K562 (cell line): ENCODE data around the gene NAT10. TPM values are rescaled to one million over a fixed set of nuclear protein-coding genes. Genes with fewer than 3 reads are reported as not detected.

ENCODE experiments used
- BCOR ChIP-seq: fragments of 450-650 bp; IDR thresholded peaks from 2 replicates; pipeline ENCODE4 v1.6.1; 2016
- ELK1 ChIP-seq: sonication (generic); formaldehyde crosslinking; IDR thresholded peaks from 2 replicates; pipeline ENCODE4 v1.8.1; 2022; ENCODE audit warnings: missing genetic modification reagents
- EWSR1 ChIP-seq: fragments of 450-650 bp; IDR thresholded peaks from 2 replicates; pipeline ENCODE4 v1.6.1; 2018; ENCODE audit warnings: borderline replicate concordance, mild to moderate bottlenecking, low read depth, moderate library complexity; ENCODE audit not compliant: partially characterized antibody
- FOXP1 ChIP-seq: sonication (generic); formaldehyde crosslinking; IDR thresholded peaks from 2 replicates; pipeline ENCODE4 v1.8.0; 2022; ENCODE audit warnings: mild to moderate bottlenecking, missing genetic modification reagents
- HMGN3 ChIP-seq: IDR thresholded peaks from 2 replicates; pipeline ENCODE4 v1.6.1; 2011; ENCODE audit warnings: borderline replicate concordance, low read depth, mild to moderate bottlenecking, mixed read lengths, low read length; ENCODE audit not compliant: insufficient read length; ENCODE audit errors: extremely low read depth
- KLF1 ChIP-seq: fragments of 450-650 bp; IDR thresholded peaks from 2 replicates; pipeline ENCODE4 v1.6.1; 2016; ENCODE audit warnings: missing genetic modification characterization, missing compliant biosample characterization
- MAFG ChIP-seq: fragments of 450-650 bp; conservative IDR thresholded peaks from 2 replicates; pipeline ENCODE4 v1.6.1; 2016; ENCODE audit warnings: missing genetic modification characterization, missing compliant biosample characterization
- NCOA4 ChIP-seq: fragments of 450-650 bp; IDR thresholded peaks from 2 replicates; pipeline ENCODE4 v1.6.1; 2018; ENCODE audit warnings: mild to moderate bottlenecking; ENCODE audit not compliant: partially characterized antibody
- NELFE ChIP-seq: IDR thresholded peaks from 2 replicates; pipeline ENCODE4 v1.6.1; 2011; ENCODE audit warnings: mild to moderate bottlenecking; ENCODE audit not compliant: insufficient read depth, insufficient read length
- NFXL1 ChIP-seq: fragments of 450-650 bp; formaldehyde crosslinking; IDR thresholded peaks from 2 replicates; pipeline ENCODE4 v1.4.0; 2021; ENCODE audit warnings: mild to moderate bottlenecking
- RBM14 ChIP-seq: fragments of 200-400 bp; formaldehyde crosslinking; IDR thresholded peaks from 2 replicates; pipeline ENCODE4 v1.6.1; 2018; ENCODE audit warnings: low read depth, mild to moderate bottlenecking, low read length, moderate library complexity, borderline replicate concordance; ENCODE audit not compliant: insufficient read depth
- SAFB ChIP-seq: fragments of 200-400 bp; formaldehyde crosslinking; IDR thresholded peaks from 2 replicates; pipeline ENCODE4 v1.6.1; 2017; ENCODE audit warnings: low read depth, low read length, borderline replicate concordance
- SAP30 ChIP-seq: fragments of 200-600 bp; sonication (generic); IDR thresholded peaks from 2 replicates; pipeline ENCODE4 v1.6.1; 2012; ENCODE audit warnings: borderline replicate concordance, low read depth, mild to moderate bottlenecking, moderate library complexity, low read length, control low read depth, inconsistent platforms; ENCODE audit not compliant: insufficient read depth, poor library complexity, severe bottlenecking
- SIX5 ChIP-seq, 2 experiments: IDR thresholded peaks; 2 replicates each; pipeline ENCODE4 v1.6.1; 2011; ENCODE audit warnings: low read length in 2 of 2, borderline replicate concordance in 1 of 2, low read depth in 1 of 2, mild to moderate bottlenecking in 1 of 2, moderate library complexity in 1 of 2; ENCODE audit not compliant: insufficient read depth in 1 of 2
- SMAD1 ChIP-seq: fragments of 150-350 bp; IDR thresholded peaks from 2 replicates; pipeline ENCODE4 v1.6.1; 2014; ENCODE audit warnings: low read length, low read depth; ENCODE audit not compliant: partially characterized antibody
- ZFP1 ChIP-seq: fragments of 450-650 bp; formaldehyde crosslinking; IDR thresholded peaks from 2 replicates; pipeline ENCODE4 v1.4.0; 2020; ENCODE audit warnings: mild to moderate bottlenecking, mixed read lengths
- ZNF184 ChIP-seq: sonication (generic); formaldehyde crosslinking; IDR thresholded peaks from 2 replicates; pipeline ENCODE4 v1.5.0; 2020; ENCODE audit warnings: missing genetic modification reagents
- ZNF583 ChIP-seq: fragments of 250-450 bp; sonication (Bioruptor Pico); IDR thresholded peaks from 2 replicates; pipeline ENCODE4 v1.4.0; 2020
- polyA plus RNA-seq, 8 experiments: library from polyadenylated mRNA; depleted of rRNA in 4 of 8; stranded (reverse) in 5 of 8; unstranded in 3 of 8; fragments of >200 nt; fragmentation: Nextera tagmentation in 2 of 8; fragmentation: Illumina TruSeq in 1 of 8; extraction: Ambion mirVana in 2 of 8; extraction: Trizol in 1 of 8; gene quantifications; 2 replicates each; pipeline versions ENCODE4 v1.2.1 to v1.2.3, GENCODE V29; 2011 to 2014; ENCODE audit warnings: inconsistent platforms in 1 of 8, missing spikeins in 1 of 8
- total RNA-seq, 7 experiments: library from RNA; depleted of rRNA in 6 of 7; stranded (reverse); fragments of >200 nt in 6 of 7; fragmentation: Illumina TruSeq in 2 of 7; extraction: Trizol in 2 of 7; gene quantifications; 2 replicates each; pipeline versions ENCODE4 v1.2.1 to v1.2.3, GENCODE V29; 2011 to 2021; ENCODE audit warnings: low replicate concordance in 1 of 7
- TF ChIP-seq, protein P1 (sequence below), 2 experiments: fragments of 250-450 bp in 1 of 2; fragments of 450-650 bp in 1 of 2; sonication (Bioruptor Pico) in 1 of 2; IDR thresholded peaks; 2 replicates each; pipeline versions ENCODE4 v1.6.1 to v1.8.0; 2016 to 2021; ENCODE audit warnings: mild to moderate bottlenecking in 2 of 2, moderate library complexity in 2 of 2, missing compliant biosample characterization in 1 of 2, missing genetic modification characterization in 1 of 2
- TF ChIP-seq, protein P2 (sequence below): sonication (generic); formaldehyde crosslinking; IDR thresholded peaks from 2 replicates; pipeline ENCODE4 v1.8.0; 2022; ENCODE audit warnings: missing genetic modification reagents, mild to moderate bottlenecking, borderline replicate concordance
- TF ChIP-seq, protein P3 (sequence below): fragments of 250-450 bp; sonication (Bioruptor Pico); IDR thresholded peaks from 2 replicates; pipeline ENCODE4 v1.8.0; 2021; ENCODE audit warnings: mild to moderate bottlenecking, moderate library complexity

Gene NAT10
- total and polyA plus RNA-seq, 9 of the 15 experiments (the other 6 are each of a cell fraction or from before 2014, with no cell fraction given) = 55.4 to 125 (median 86.3) TPM

- TF ChIP-seq ZNF184 (CRISPR knock-in tag) (no peak), NCOA4 (no peak), EWSR1 (no peak), SAFB (no peak), ZNF583 (CRISPR knock-in tag) (0 out of 2 replicates have a peak, but pooled peaks have one; percentile 68), SAP30 (peak; percentile 98), SMAD1 (peak; percentile 86), MAFG (tag) (no peak), NFXL1 (CRISPR knock-in tag) (peak; percentile 85), HMGN3 (no peak), RBM14 (no peak), ELK1 (CRISPR knock-in tag) (no peak), NELFE (no peak), ZFP1 (CRISPR knock-in tag) (peak; percentile 73; the same call in 1 of the 2 replicates), SIX5 (IDR thresholded peaks at IDR 0.05; ENCODE audit: borderline replicate concordance in 1 of 2, insufficient read depth in 1 of 2, low read depth in 1 of 2, low read length in 2 of 2) (peak in 1 of 2 experiments; percentile 47; a peak in 3 of 4 replicates), BCOR (peak; percentile 30; the same call in 1 of the 2 replicates), KLF1 (tag) (no peak; the same call in none of the 2 replicates), FOXP1 (peak; percentile 91; the same call in 1 of the 2 replicates)
- TF ChIP-seq, protein P1, sequence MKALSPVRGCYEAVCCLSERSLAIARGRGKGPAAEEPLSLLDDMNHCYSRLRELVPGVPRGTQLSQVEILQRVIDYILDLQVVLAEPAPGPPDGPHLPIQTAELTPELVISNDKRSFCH (CRISPR knock-in tag; IDR thresholded peaks at IDR 0.05) = no peak
- TF ChIP-seq, protein P1 (tag; IDR thresholded peaks at IDR 0.05) = peak; percentile 78; the same call in 1 of the 2 replicates
- TF ChIP-seq, protein P2, sequence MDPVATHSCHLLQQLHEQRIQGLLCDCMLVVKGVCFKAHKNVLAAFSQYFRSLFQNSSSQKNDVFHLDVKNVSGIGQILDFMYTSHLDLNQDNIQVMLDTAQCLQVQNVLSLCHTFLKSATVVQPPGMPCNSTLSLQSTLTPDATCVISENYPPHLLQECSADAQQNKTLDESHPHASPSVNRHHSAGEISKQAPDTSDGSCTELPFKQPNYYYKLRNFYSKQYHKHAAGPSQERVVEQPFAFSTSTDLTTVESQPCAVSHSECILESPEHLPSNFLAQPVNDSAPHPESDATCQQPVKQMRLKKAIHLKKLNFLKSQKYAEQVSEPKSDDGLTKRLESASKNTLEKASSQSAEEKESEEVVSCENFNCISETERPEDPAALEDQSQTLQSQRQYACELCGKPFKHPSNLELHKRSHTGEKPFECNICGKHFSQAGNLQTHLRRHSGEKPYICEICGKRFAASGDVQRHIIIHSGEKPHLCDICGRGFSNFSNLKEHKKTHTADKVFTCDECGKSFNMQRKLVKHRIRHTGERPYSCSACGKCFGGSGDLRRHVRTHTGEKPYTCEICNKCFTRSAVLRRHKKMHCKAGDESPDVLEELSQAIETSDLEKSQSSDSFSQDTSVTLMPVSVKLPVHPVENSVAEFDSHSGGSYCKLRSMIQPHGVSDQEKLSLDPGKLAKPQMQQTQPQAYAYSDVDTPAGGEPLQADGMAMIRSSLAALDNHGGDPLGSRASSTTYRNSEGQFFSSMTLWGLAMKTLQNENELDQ (CRISPR knock-in tag) = no peak
- TF ChIP-seq, protein P3, sequence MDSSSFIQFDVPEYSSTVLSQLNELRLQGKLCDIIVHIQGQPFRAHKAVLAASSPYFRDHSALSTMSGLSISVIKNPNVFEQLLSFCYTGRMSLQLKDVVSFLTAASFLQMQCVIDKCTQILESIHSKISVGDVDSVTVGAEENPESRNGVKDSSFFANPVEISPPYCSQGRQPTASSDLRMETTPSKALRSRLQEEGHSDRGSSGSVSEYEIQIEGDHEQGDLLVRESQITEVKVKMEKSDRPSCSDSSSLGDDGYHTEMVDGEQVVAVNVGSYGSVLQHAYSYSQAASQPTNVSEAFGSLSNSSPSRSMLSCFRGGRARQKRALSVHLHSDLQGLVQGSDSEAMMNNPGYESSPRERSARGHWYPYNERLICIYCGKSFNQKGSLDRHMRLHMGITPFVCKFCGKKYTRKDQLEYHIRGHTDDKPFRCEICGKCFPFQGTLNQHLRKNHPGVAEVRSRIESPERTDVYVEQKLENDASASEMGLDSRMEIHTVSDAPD (CRISPR knock-in tag) = no peak
These were observed at the start of gene NAT10 (continued) for GRCh38 chr11:34105079-34105956.
